Peyer's patch (tissue), 4 donors: ENCODE results near the gene UNC93B1.

Experiments used
- POLR2A ChIP-seq, 2 donors: fragments of 450-650 bp; IDR thresholded peaks; one replicate each; pipeline ENCODE4 v1.5.1; 2017; ENCODE audit warnings: antibody characterized with exemption in 2 of 2, mild to moderate bottlenecking in 2 of 2, moderate library complexity in 2 of 2
- TF ChIP-seq, protein P1 (sequence below), 6 experiments: fragments of 450-650 bp in 4 of 6; fragments of 200-600 bp in 2 of 6; sonication (generic) in 1 of 6; IDR thresholded peaks; one replicate each; pipeline ENCODE4 v1.5.1; 2017 to 2019; ENCODE audit warnings: antibody characterized with exemption in 6 of 6, mild to moderate bottlenecking in 3 of 6, moderate library complexity in 1 of 6

DNA sequence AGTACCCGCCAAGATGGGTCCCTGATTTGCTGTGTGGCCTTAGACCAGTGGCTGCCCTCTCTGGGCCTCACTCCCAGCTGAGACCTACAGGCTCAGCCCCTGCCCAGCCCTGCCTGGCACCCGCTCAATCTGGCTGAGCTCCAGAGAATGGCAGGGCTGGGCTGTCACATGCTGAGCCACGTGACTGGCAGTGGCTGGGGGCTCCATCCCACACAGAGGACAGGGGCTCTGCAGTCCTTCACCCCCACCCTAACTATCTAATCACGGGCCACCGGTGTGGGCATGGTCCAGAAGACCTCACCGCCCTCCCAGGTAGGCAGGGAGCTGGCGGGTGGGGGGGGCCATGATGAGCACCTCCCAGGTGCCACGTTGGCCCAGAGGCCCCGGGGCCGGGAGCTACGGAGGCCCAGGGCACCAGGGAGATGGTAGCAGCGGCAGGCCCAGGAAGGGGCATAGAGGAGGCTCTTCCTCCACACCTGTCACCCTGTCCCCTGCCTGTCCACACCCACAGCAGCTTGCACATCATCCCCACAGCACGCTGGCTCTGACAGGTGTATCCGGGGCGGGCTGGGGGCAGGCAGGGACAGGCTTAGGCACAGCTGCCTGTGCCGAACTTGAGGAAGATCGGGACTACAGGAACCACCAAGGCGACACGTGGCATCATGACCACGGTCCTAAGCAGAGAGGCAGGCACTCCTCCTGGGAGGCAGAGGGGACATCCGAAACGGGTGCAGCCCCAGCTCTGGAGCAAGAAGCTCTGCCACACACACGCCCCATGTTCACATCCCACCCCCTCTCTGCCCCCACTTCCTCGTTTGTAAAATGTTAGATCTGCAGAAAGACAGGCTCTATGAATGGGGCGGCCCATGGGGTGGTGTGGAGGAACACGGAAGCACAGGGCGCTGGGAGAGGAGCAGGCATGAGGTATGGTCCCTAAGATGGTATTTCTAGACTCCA lies 4.8 kb upstream of the UNC93B1 start:
- no peak for TF ChIP-seq POLR2A (IDR thresholded peaks at IDR 0.05)
- TF ChIP-seq, protein P1, sequence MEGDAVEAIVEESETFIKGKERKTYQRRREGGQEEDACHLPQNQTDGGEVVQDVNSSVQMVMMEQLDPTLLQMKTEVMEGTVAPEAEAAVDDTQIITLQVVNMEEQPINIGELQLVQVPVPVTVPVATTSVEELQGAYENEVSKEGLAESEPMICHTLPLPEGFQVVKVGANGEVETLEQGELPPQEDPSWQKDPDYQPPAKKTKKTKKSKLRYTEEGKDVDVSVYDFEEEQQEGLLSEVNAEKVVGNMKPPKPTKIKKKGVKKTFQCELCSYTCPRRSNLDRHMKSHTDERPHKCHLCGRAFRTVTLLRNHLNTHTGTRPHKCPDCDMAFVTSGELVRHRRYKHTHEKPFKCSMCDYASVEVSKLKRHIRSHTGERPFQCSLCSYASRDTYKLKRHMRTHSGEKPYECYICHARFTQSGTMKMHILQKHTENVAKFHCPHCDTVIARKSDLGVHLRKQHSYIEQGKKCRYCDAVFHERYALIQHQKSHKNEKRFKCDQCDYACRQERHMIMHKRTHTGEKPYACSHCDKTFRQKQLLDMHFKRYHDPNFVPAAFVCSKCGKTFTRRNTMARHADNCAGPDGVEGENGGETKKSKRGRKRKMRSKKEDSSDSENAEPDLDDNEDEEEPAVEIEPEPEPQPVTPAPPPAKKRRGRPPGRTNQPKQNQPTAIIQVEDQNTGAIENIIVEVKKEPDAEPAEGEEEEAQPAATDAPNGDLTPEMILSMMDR (IDR thresholded peaks at IDR 0.05) = no peak
